GM23338 (cell line): Measurements from ENCODE around the gene TNK2. TPM values are rescaled to one million over a fixed set of nuclear protein-coding genes. Genes with fewer than 3 reads are reported as not detected.
A peak's percentile ranks its signal among the peaks of the same experiment; 100 is the strongest.

Source experiments
- ATAC-seq: fragments of 200-7000 bp; cut with Tn5 transposase; 3 replicates; pipeline ENCODE4 v1.9.1; 2020
- DNase-seq: peaks from one replicate; pipeline ENCODE4 v3.0.0-alpha.2; 2015; ENCODE audit warnings: low spot score
- H2AFZ ChIP-seq: fragments of 200-600 bp; sonication (generic); 2 replicates; pipeline ENCODE4 v1.8.0; 2016; ENCODE audit warnings: antibody characterized with exemption, mild to moderate bottlenecking, moderate library complexity
- H3F3A ChIP-seq: fragments of 200-600 bp; sonication (generic); replicated peaks from 2 replicates; pipeline ENCODE4 v1.8.0; 2017; ENCODE audit warnings: antibody characterized with exemption, mixed run types, low read depth
- H3K27ac ChIP-seq: fragments of 200-600 bp; sonication (generic); 2 replicates; pipeline ENCODE4 v1.6.1; 2016; ENCODE audit warnings: low read depth
- H3K27me3 ChIP-seq: fragments of 200-600 bp; sonication (generic); 2 replicates; pipeline ENCODE4 v1.8.0; 2016; ENCODE audit warnings: mild to moderate bottlenecking, mixed run types, moderate library complexity; ENCODE audit not compliant: insufficient read depth
- H3K36me3 ChIP-seq: fragments of 200-600 bp; sonication (generic); 2 replicates; pipeline ENCODE4 v1.8.0; 2016; ENCODE audit warnings: mild to moderate bottlenecking; ENCODE audit not compliant: insufficient read depth
- H3K4me1 ChIP-seq: fragments of 200-600 bp; sonication (generic); 2 replicates; pipeline ENCODE4 v1.8.0; 2016; ENCODE audit warnings: mild to moderate bottlenecking, moderate library complexity; ENCODE audit not compliant: insufficient read depth
- H3K4me2 ChIP-seq: fragments of 200-600 bp; sonication (generic); 2 replicates; pipeline ENCODE4 v1.7.1; 2017; ENCODE audit warnings: mixed run types
- H3K4me3 ChIP-seq: fragments of 200-600 bp; sonication (generic); 2 replicates; pipeline ENCODE4 v1.6.1; 2016; ENCODE audit warnings: mixed run types
- H3K79me2 ChIP-seq: fragments of 200-600 bp; sonication (generic); replicated peaks from 2 replicates; pipeline ENCODE4 v1.8.0; 2017; ENCODE audit warnings: mild to moderate bottlenecking; ENCODE audit not compliant: insufficient read depth
- H3K9me2 ChIP-seq: fragments of 200-600 bp; sonication (generic); 2 replicates; pipeline ENCODE4 v1.8.0; 2017; ENCODE audit not compliant: insufficient read depth
- H4K20me1 ChIP-seq: fragments of 200-600 bp; sonication (generic); replicated peaks from 2 replicates; pipeline ENCODE4 v1.8.0; 2017; ENCODE audit warnings: mild to moderate bottlenecking; ENCODE audit not compliant: insufficient read depth
- H3K27ac Mint-ChIP-seq: 2 replicates; pipeline ENCODE4 v1.8.0; 2020; ENCODE audit warnings: inconsistent platforms, mild to moderate bottlenecking, moderate library complexity, mixed read lengths
- H3K27me3 Mint-ChIP-seq: 3 replicates; pipeline ENCODE4 v1.8.0; 2022; ENCODE audit warnings: low read depth, mild to moderate bottlenecking, moderate library complexity, mixed read lengths, inconsistent platforms; ENCODE audit not compliant: insufficient read depth, poor library complexity
- H3K36me3 Mint-ChIP-seq: 3 replicates; pipeline ENCODE4 v1.8.0; 2021; ENCODE audit warnings: low read depth, mild to moderate bottlenecking, inconsistent platforms, moderate library complexity, mixed read lengths
- H3K4me1 Mint-ChIP-seq: 3 replicates; pipeline ENCODE4 v1.8.0; 2020; ENCODE audit warnings: mild to moderate bottlenecking, inconsistent platforms, mixed read lengths
- H3K4me3 Mint-ChIP-seq: 3 replicates; pipeline ENCODE4 v1.8.0; 2021; ENCODE audit warnings: moderate library complexity, mild to moderate bottlenecking, inconsistent platforms, mixed read lengths
- H3K9me3 Mint-ChIP-seq: 3 replicates; pipeline ENCODE4 v1.8.0; 2020; ENCODE audit warnings: moderate library complexity, mild to moderate bottlenecking, inconsistent platforms, mixed read lengths
- CREB1 ChIP-seq: fragments of 250-450 bp; sonication (Bioruptor Pico); IDR thresholded peaks from 2 replicates; pipeline ENCODE4 v1.5.0; 2020; ENCODE audit warnings: low read depth, mild to moderate bottlenecking, moderate library complexity
- CTCF ChIP-seq, 2 experiments: fragments of 200-600 bp in 1 of 2; sonication (generic) in 1 of 2; conservative IDR thresholded peaks; 2 replicates each; pipeline versions ENCODE4 v1.5.1 to v1.6.1; 2016 to 2017; ENCODE audit warnings: antibody characterized with exemption in 2 of 2, low read depth in 2 of 2, mild to moderate bottlenecking in 2 of 2, moderate library complexity in 1 of 2
- ETS1 ChIP-seq: IDR thresholded peaks from 2 replicates; pipeline ENCODE4 v1.6.1; 2016; ENCODE audit warnings: antibody characterized with exemption
- EZH2 ChIP-seq: fragments of 200-600 bp; sonication (generic); IDR thresholded peaks from one replicate; pipeline ENCODE4 v1.8.0; 2017; ENCODE audit warnings: antibody characterized with exemption, mild to moderate bottlenecking, low read depth; ENCODE audit not compliant: unreplicated experiment
- EZH2phosphoT487 ChIP-seq: fragments of 200-600 bp; sonication (generic); IDR thresholded peaks from one replicate; pipeline ENCODE4 v1.8.1; 2018; ENCODE audit warnings: antibody characterized with exemption; ENCODE audit not compliant: unreplicated experiment
- JUNB ChIP-seq: IDR thresholded peaks from one replicate; pipeline ENCODE4 v1.6.1; 2016; ENCODE audit warnings: antibody characterized with exemption; ENCODE audit not compliant: unreplicated experiment
- NANOG ChIP-seq: IDR thresholded peaks from 2 replicates; pipeline ENCODE4 v1.6.1; 2016; ENCODE audit warnings: antibody characterized with exemption, borderline replicate concordance
- POLR2AphosphoS5 ChIP-seq: IDR thresholded peaks from 2 replicates; pipeline ENCODE4 v1.6.1; 2016; ENCODE audit warnings: antibody characterized with exemption, low read depth
- REST ChIP-seq: IDR thresholded peaks from one replicate; pipeline ENCODE4 v1.6.1; 2018; ENCODE audit warnings: antibody characterized with exemption; ENCODE audit not compliant: unreplicated experiment
- STAT1 ChIP-seq: IDR thresholded peaks from one replicate; pipeline ENCODE4 v1.6.1; 2016; ENCODE audit warnings: antibody characterized with exemption; ENCODE audit not compliant: unreplicated experiment
- ZNF114 ChIP-seq: fragments of 250-450 bp; sonication (Bioruptor Pico); IDR thresholded peaks from 2 replicates; pipeline ENCODE4 v1.5.0; 2020; ENCODE audit warnings: mild to moderate bottlenecking, moderate library complexity
- ZNF331 ChIP-seq: fragments of 250-450 bp; sonication (Bioruptor Pico); IDR thresholded peaks from 2 replicates; pipeline ENCODE4 v1.5.0; 2020; ENCODE audit warnings: low read depth, mild to moderate bottlenecking, moderate library complexity
- ZNF462 ChIP-seq: fragments of 250-450 bp; sonication (Bioruptor Pico); IDR thresholded peaks from 2 replicates; pipeline ENCODE4 v1.5.0; 2020; ENCODE audit warnings: mild to moderate bottlenecking, moderate library complexity
- polyA plus RNA-seq: library from polyadenylated mRNA; unstranded; fragments of >200 nt; fragmentation: Nextera tagmentation; extraction: Ambion mirVana; gene quantifications from 2 replicates; pipeline ENCODE4 v1.2.1, GENCODE V29; 2016
- total RNA-seq: library from RNA; depleted of rRNA; stranded (reverse); fragments of >200 nt; shearing (Covaris generic); gene quantifications from 2 replicates; pipeline ENCODE4 v1.2.3, GENCODE V29; 2014

Gene TNK2
- total and polyA plus RNA-seq, 2 experiments from 2014 or later: 10.0 to 22.5 TPM

- Histone ChIP-seq H3K79me2 (no peaks in the 10 kb centered on the region), H3K4me1 (peaks cover 9% of the 10 kb centered on the region), H3F3A (no peaks in the 10 kb centered on the region), H3K4me2 (0 out of 2 replicates have a peak overlapping the region, but pooled peaks have one; percentile 4), H3K4me3 (no peak overlapping the region), H4K20me1 (no peaks in the 10 kb centered on the region), H3K27ac (no peak overlapping the region), H3K27me3 (no peaks in the 10 kb centered on the region), H3K9me2 (no peaks in the 10 kb centered on the region), H2AFZ (no peak overlapping the region), H3K36me3 (no peaks in the 10 kb centered on the region)
- Mint-ChIP-seq H3K4me3 (no peak overlapping the region), H3K27me3 (peaks cover 12% of the 10 kb centered on the region), H3K9me3 (peaks cover 9% of the 10 kb centered on the region; the same call in 2 of the 3 replicates), H3K4me1 (peaks cover 10% of the 10 kb centered on the region), H3K36me3 (peaks cover 9% of the 10 kb centered on the region; the same call in 1 of the 3 replicates), H3K27ac (no peak overlapping the region)
- no peak for TF ChIP-seq STAT1
- TF ChIP-seq ETS1: no peak
- no peak for TF ChIP-seq EZH2
- TF ChIP-seq REST: no peak
- no peak for TF ChIP-seq ZNF114 (CRISPR knock-in tag)
- no peak for TF ChIP-seq CREB1
- TF ChIP-seq CTCF (conservative IDR thresholded peaks at IDR 0.05; ENCODE audit: low read depth in 2 of 2): no peak
- TF ChIP-seq POLR2AphosphoS5: no peak
- TF ChIP-seq EZH2phosphoT487: no peak
- no peak for TF ChIP-seq ZNF462 (CRISPR knock-in tag)
- no peak for TF ChIP-seq ZNF331 (CRISPR knock-in tag)
- no peak for TF ChIP-seq JUNB
- TF ChIP-seq NANOG: no peak
- DNase-seq (peak; percentile 42), ATAC-seq (peak; percentile 60)
Measured at GRCh38 chr3:195929452-195929851, 21.1 kb upstream of the TNK2 start.
